Smooth muscle cell (in vitro differentiated cells): ENCODE data around the gene RAD50. TPM values are rescaled to one million over a fixed set of nuclear protein-coding genes. Genes with fewer than 3 reads are reported as not detected.

Experiments used
- DNase-seq: peaks from one replicate; lab custom pipeline; 2025; ENCODE audit not compliant: unreplicated experiment; lab: John Stamatoyannopoulos, UW
- H2AFZ ChIP-seq: fragments of 200-600 bp; sonication (generic); 2 replicates; pipeline ENCODE4 v1.6.0; 2016; ENCODE audit warnings: antibody characterized with exemption, low read depth, mild to moderate bottlenecking
- H3F3A ChIP-seq: fragments of 200-600 bp; sonication (generic); 2 replicates; pipeline ENCODE4 v1.6.0; 2017; ENCODE audit warnings: antibody characterized with exemption, low read depth
- H3K27ac ChIP-seq: fragments of 200-600 bp; sonication (generic); 2 replicates; pipeline ENCODE4 v1.5.1; 2016; ENCODE audit warnings: low read depth, mild to moderate bottlenecking
- H3K27me3 ChIP-seq: fragments of 200-600 bp; sonication (generic); 2 replicates; pipeline ENCODE4 v1.6.1; 2016; ENCODE audit warnings: low read depth, mild to moderate bottlenecking
- H3K36me3 ChIP-seq: fragments of 200-600 bp; sonication (generic); 2 replicates; pipeline ENCODE4 v1.5.1; 2016; ENCODE audit warnings: low read depth
- H3K4me1 ChIP-seq: fragments of 200-600 bp; sonication (generic); 2 replicates; pipeline ENCODE4 v1.5.1; 2016; ENCODE audit warnings: low read depth
- H3K4me2 ChIP-seq: fragments of 200-600 bp; sonication (generic); 2 replicates; pipeline ENCODE4 v1.6.0; 2016; ENCODE audit warnings: mild to moderate bottlenecking
- H3K4me3 ChIP-seq: fragments of 200-600 bp; sonication (generic); 2 replicates; pipeline ENCODE4 v1.5.1; 2016; ENCODE audit warnings: mild to moderate bottlenecking
- H3K79me2 ChIP-seq: fragments of 200-600 bp; sonication (generic); 2 replicates; pipeline ENCODE4 v1.6.0; 2016; ENCODE audit warnings: low read depth, mild to moderate bottlenecking
- H3K9ac ChIP-seq: fragments of 200-600 bp; sonication (generic); 2 replicates; pipeline ENCODE4 v1.6.0; 2016; ENCODE audit warnings: low read depth
- H3K9me3 ChIP-seq: fragments of 200-600 bp; sonication (generic); replicated peaks from 2 replicates; pipeline ENCODE4 v1.5.1; 2016; ENCODE audit warnings: low read depth
- H4K20me1 ChIP-seq: fragments of 200-600 bp; sonication (generic); 2 replicates; pipeline ENCODE4 v1.6.0; 2016; ENCODE audit warnings: low read depth
- WGBS: methylation state at CpG from one replicate; pipeline ENCODE4 v1.1.7; 2016; ENCODE audit warnings: low lambda C conversion rate; 5-methylcytosine and 5-hydroxymethylcytosine counted together
- polyA plus RNA-seq: library from polyadenylated mRNA; unstranded; fragments of >200 nt; fragmentation: Nextera tagmentation; extraction: Ambion mirVana; gene quantifications from 2 replicates; pipeline ENCODE4 v1.2.1, GENCODE V29; 2016
- total RNA-seq: library from RNA; depleted of rRNA; stranded (reverse); fragments of >200 nt; gene quantifications from 2 replicates; pipeline ENCODE4 v1.2.3, GENCODE V29; 2014
- TF ChIP-seq, protein P1 (sequence below): fragments of 200-600 bp; sonication (generic); IDR thresholded peaks from 2 replicates; pipeline ENCODE4 v1.5.1; 2017; ENCODE audit warnings: borderline replicate concordance, mild to moderate bottlenecking, antibody characterized with exemption; ENCODE audit not compliant: insufficient read depth, poor library complexity, severe bottlenecking

Gene RAD50
- total and polyA plus RNA-seq, 2 experiments from 2014 or later, result 19.9 to 28.8 TPM

DNA sequence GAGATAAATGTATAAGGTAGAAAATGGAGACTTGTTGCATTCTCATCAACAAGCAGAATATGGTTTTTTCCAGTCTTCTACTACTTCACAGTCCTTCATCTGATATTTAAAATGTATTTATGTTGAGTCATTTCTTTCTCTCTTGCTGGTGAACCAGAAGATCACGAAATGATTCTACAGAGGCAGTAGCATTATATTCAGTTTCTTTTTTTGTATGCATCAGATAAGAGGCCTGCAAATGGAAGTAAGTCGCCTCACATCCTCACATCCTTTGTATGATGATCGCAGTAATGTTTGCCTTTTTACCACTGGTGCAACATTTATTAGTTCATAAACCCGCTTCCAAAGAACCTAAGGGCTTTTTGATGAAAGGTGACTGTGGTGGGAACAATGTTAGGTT lies 79.1 kb downstream of the RAD50 start:
- Histone ChIP-seq H3K4me1 (no peaks in the 10 kb centered on the region), H3K9ac (no peak overlapping the region), H4K20me1 (no peaks in the 10 kb centered on the region), H3F3A (no peaks in the 10 kb centered on the region), H3K9me3 (no peaks in the 10 kb centered on the region), H3K36me3 (peaks cover 11% of the 10 kb centered on the region), H3K79me2 (no peaks in the 10 kb centered on the region), H2AFZ (no peak overlapping the region), H3K4me2 (no peak overlapping the region), H3K27me3 (no peaks in the 10 kb centered on the region), H3K27ac (no peak overlapping the region), H3K4me3 (no peak overlapping the region)
- 95% methylated on average over 4 of the region's 4 CpGs for WGBS
- TF ChIP-seq, protein P1, sequence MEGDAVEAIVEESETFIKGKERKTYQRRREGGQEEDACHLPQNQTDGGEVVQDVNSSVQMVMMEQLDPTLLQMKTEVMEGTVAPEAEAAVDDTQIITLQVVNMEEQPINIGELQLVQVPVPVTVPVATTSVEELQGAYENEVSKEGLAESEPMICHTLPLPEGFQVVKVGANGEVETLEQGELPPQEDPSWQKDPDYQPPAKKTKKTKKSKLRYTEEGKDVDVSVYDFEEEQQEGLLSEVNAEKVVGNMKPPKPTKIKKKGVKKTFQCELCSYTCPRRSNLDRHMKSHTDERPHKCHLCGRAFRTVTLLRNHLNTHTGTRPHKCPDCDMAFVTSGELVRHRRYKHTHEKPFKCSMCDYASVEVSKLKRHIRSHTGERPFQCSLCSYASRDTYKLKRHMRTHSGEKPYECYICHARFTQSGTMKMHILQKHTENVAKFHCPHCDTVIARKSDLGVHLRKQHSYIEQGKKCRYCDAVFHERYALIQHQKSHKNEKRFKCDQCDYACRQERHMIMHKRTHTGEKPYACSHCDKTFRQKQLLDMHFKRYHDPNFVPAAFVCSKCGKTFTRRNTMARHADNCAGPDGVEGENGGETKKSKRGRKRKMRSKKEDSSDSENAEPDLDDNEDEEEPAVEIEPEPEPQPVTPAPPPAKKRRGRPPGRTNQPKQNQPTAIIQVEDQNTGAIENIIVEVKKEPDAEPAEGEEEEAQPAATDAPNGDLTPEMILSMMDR, result no peak
- no peak for DNase-seq

DNA sequence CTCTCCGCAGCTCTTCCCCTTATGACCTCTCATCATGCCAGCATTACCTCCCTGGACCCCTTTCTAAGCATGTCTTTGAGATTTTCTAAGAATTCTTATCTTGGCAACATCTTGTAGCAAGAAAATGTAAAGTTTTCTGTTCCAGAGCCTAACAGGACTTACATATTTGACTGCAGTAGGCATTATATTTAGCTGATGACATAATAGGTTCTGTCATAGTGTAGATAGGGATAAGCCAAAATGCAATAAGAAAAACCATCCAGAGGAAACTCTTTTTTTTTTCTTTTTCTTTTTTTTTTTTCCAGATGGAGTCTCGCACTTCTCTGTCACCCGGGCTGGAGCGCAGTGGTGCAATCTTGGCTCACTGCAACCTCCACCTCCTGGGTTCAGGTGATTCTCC lies 80.5 kb downstream of the RAD50 start:
- Histone ChIP-seq H3K4me2 (no peak overlapping the region), H3K9ac (no peak overlapping the region), H3K4me1 (no peaks in the 10 kb centered on the region), H3K4me3 (no peak overlapping the region), H3F3A (no peaks in the 10 kb centered on the region), H3K36me3 (peaks cover 15% of the 10 kb centered on the region), H3K27me3 (no peaks in the 10 kb centered on the region), H3K27ac (no peak overlapping the region), H2AFZ (no peak overlapping the region), H3K9me3 (no peaks in the 10 kb centered on the region), H4K20me1 (no peaks in the 10 kb centered on the region), H3K79me2 (no peaks in the 10 kb centered on the region)
- TF ChIP-seq, protein P1, result no peak
- 95% methylated on average over 4 of the region's 4 CpGs for WGBS
- no peak for DNase-seq

DNA sequence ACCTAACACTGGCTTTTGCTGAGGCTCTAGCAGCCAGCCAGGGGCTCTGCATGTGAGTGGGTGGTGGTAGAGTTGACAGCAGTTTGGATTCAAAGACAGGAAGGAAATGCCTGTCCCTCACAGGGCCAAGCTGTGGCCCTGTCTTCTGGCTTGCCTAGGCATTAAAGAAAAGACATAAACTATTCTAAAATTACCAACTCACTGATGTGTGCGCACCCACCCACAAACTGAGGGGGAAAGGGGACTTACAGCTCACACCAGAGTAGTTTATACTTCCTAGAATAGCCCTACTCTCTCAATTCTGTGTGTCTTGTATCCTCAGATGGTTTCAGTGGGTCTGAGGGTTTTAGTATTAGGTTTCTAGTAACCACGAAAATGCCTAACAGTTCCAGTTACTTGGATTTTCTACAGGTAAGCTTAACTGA lies 82.9 kb downstream of the RAD50 start:
- no peak for DNase-seq
- H3K36me3 ChIP-seq, result peaks cover 15% of the 10 kb centered on the region

DNA sequence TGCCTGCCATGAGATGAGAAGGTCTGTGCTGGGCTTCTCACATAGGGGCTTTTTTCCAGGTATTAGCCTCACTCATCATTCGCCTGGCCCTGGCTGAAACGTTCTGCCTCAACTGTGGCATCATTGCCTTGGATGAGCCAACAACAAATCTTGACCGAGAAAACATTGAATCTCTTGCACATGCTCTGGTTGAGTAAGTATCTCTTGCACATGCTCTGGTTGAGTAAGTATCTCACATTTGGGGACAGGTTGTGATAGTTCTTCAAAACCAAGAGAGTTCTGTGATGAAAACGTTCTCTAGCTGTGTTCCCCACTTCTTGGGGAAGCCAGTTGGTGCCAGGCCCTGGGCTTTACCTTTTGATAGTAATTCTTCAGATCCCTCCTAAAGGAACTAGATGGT lies 83.8 kb downstream of the RAD50 start:
- 93% methylated on average over 4 of the region's 4 CpGs for WGBS
- H4K20me1 ChIP-seq, result no peaks in the 10 kb centered on the region
- no peaks in the 10 kb centered on the region for H3K9me3 ChIP-seq
- no peaks in the 10 kb centered on the region for H3F3A ChIP-seq
- no peaks in the 10 kb centered on the region for H3K79me2 ChIP-seq
- H3K36me3 ChIP-seq, result peaks cover 15% of the 10 kb centered on the region
- H3K27me3 ChIP-seq, result no peaks in the 10 kb centered on the region
- no peak overlapping the region for H2AFZ ChIP-seq
- H3K27ac ChIP-seq, result no peak overlapping the region
- TF ChIP-seq, protein P1, result no peak
- no peak overlapping the region for H3K4me2 ChIP-seq
- DNase-seq, result no peak
- H3K9ac ChIP-seq, result no peak overlapping the region
- no peak overlapping the region for H3K4me3 ChIP-seq
- no peaks in the 10 kb centered on the region for H3K4me1 ChIP-seq

More for the DNA sequence above, 82.9 kb downstream of the RAD50 start:
- TF ChIP-seq, protein P1, result no peak
- no peaks in the 10 kb centered on the region for H3K4me1 ChIP-seq
- H3K9me3 ChIP-seq, result no peaks in the 10 kb centered on the region
- no peaks in the 10 kb centered on the region for H3K79me2 ChIP-seq
- no peaks in the 10 kb centered on the region for H4K20me1 ChIP-seq
- no peak overlapping the region for H3K9ac ChIP-seq
- no peak overlapping the region for H3K4me3 ChIP-seq
- H3F3A ChIP-seq, result no peaks in the 10 kb centered on the region
- H2AFZ ChIP-seq, result no peak overlapping the region
- no peak overlapping the region for H3K4me2 ChIP-seq
- H3K27ac ChIP-seq, result no peak overlapping the region
- H3K27me3 ChIP-seq, result no peaks in the 10 kb centered on the region
- 85% methylated on average over 2 of the region's 2 CpGs for WGBS
